ENCODE data around the gene SPATS2L.

Gene SPATS2L

DNA sequence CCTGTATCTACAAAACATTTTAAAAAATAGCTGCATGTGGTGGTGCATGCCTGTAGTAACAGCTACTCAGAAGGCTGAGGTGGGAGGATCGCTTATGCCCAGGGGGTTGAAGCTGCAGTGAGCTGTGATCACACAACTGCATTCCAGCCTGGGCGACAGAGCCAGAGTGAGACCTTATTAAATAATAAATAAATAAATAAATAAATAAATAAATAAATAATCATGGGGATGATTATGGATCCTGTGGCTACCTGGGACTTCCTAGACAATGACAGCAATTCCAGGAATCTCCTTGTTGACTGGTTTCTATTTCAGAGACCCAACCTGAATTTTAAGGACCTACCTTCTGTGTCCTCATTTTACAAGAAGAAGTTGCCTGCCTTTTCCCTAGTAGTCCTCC, 111.9 kb downstream of the SPATS2L start:
- DNase-seq (ENCODE audit: low spot score), result no peak
- ChIA-PET CTCF (interaction anchor here (0.8 kb wide), 1 partner anchor 91 kb away, joined by 5 read pairs; the partner anchor contains the start of gene KCTD18), POLR2A (ENCODE audit: low non-redundant PET) (no interaction called here)
- TF ChIP-seq, protein P1, sequence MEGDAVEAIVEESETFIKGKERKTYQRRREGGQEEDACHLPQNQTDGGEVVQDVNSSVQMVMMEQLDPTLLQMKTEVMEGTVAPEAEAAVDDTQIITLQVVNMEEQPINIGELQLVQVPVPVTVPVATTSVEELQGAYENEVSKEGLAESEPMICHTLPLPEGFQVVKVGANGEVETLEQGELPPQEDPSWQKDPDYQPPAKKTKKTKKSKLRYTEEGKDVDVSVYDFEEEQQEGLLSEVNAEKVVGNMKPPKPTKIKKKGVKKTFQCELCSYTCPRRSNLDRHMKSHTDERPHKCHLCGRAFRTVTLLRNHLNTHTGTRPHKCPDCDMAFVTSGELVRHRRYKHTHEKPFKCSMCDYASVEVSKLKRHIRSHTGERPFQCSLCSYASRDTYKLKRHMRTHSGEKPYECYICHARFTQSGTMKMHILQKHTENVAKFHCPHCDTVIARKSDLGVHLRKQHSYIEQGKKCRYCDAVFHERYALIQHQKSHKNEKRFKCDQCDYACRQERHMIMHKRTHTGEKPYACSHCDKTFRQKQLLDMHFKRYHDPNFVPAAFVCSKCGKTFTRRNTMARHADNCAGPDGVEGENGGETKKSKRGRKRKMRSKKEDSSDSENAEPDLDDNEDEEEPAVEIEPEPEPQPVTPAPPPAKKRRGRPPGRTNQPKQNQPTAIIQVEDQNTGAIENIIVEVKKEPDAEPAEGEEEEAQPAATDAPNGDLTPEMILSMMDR (conservative IDR thresholded peaks at IDR 0.05; ENCODE audit: low read depth), result no peak
- no peak overlapping the region for H3K27ac ChIP-seq

DNA sequence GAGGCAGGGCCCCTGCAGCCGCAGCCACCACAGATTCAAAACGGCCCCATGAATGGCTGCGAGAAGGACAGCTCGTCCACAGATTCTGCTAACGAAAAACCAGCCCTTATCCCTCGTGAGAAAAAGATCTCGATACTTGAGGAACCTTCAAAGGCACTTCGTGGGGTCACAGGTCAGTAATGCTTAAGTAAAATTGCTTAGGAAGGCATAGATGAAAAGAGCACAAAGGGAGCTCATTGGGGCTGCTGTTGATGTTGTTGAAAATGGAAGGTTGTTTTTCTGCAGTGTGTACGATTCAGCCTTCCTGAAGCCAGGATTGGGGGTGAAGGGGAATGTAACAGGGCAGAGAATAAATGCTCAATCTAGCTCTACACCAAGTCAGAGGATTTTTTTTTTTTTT, 112.8 kb downstream of the SPATS2L start:
- H3K27ac ChIP-seq, result no peak overlapping the region
- CTCF ChIA-PET, result interaction anchor here (0.8 kb wide), 1 partner anchor 90 kb away, joined by 5 read pairs; the partner anchor contains the start of gene KCTD18
- DNase-seq (ENCODE audit: low spot score), result no peak
- POLR2A ChIA-PET (ENCODE audit: low non-redundant PET), result no interaction called here
- TF ChIP-seq, protein P1 (conservative IDR thresholded peaks at IDR 0.05; ENCODE audit: low read depth), result no peak

DNA sequence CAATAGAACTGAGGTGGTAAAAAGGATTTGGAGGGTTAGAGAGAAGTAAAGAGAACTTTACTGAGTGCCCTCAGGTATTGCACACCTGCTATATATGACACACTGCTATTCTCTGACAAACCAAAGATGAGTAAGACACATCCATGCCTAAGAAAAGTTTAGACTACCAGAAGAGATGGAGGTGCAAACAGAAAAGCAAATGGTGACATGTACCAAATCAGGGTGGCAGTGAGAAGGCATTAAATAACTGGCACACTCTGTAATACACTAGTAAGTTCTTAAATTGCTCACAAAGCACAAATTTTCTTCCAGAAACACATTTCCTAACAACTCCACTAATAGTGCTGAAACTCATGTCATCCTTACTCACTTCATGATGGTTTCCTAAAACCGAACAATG, 114.8 kb downstream of the SPATS2L start:
- TF ChIP-seq, protein P1 (conservative IDR thresholded peaks at IDR 0.05; ENCODE audit: low read depth), result no peak
- ChIA-PET POLR2A (ENCODE audit: low non-redundant PET) (no interaction called here), CTCF (no interaction called here)
- no peak for DNase-seq (ENCODE audit: low spot score)
- H3K27ac ChIP-seq, result no peak overlapping the region

DNA sequence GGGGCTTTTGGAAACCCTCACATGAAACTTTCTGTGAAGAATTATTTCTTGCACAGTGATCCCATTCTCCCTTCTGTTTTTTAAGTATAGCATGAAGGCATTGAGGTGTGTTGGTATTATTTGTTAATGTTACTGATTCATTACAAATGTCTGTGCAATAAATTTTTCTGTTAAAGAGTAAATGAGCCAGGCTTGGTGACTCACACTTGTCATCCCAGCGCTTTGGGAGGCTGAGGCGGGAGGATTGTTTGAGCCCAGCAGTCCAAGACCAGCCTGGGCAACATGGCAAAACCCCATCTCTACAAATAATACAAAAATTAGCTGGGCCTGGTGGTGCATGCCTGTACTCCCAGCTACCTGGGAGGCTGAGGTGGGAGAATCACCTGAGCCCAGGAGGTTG, 115.6 kb downstream of the SPATS2L start:
- H3K27ac ChIP-seq, result no peak overlapping the region
- TF ChIP-seq, protein P1 (conservative IDR thresholded peaks at IDR 0.05; ENCODE audit: low read depth), result no peak
- ChIA-PET CTCF (no interaction called here), POLR2A (ENCODE audit: low non-redundant PET) (no interaction called here)
- DNase-seq (ENCODE audit: low spot score), result no peak

DNA sequence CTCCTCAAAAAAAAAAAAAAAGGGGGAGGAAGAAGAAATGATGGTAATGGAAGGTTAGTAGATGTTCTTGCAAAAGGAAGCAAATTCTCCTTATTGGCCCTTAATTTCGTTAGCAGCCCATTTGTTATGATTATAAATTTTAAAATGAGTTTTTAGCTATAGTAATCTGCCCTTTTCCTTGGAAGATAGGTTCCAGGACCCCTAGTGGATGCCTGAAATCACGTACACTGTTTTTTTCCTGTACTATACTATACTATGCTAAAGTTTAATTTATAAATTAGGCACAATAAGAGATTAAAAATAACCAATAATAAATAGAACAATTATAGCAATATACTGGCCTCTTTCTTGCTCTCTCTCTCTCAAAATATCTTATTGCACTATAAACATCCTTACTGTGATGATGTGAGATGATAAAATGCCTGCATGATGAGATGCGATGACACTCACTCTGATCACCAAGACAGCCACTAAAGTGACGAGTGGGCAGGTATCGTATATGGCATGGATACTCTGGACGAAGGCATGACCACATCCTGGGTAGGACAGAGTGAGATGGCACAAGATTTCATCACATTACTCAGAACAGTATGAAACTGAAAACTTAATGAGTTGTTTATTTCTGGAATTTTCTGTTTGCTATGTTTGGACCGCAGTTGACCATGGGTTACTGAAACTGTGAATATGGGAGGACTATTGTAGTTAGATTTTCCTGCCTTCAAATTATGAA, 116.2 kb downstream of the SPATS2L start:
- TF ChIP-seq, protein P1 (conservative IDR thresholded peaks at IDR 0.05; ENCODE audit: low read depth), result no peak
- H3K27ac ChIP-seq, result no peak overlapping the region
- POLR2A ChIA-PET (ENCODE audit: low non-redundant PET), result no interaction called here
- DNase-seq (ENCODE audit: low spot score), result no peak
- CTCF ChIA-PET, result no interaction called here

DNA sequence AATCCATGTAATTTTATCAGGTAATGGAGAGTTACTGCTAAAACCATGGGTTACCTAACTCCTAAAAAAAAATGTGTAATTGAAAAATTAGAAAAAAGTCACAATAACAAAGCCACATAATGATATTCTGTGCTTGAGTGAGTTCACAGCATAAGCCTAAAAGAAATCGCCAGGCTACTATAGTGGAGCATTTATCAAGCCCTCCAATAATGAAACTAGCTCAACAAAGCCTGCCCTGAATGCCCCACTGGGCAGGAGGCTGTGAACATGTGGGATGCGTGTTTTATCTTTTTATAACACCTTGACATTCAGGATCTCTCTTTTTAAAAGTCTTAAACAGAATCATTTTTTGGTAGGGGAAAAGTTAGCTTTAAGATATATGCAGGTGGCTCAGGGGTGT, 117.0 kb downstream of the SPATS2L start:
- ChIA-PET POLR2A (ENCODE audit: low non-redundant PET) (no interaction called here), CTCF (interaction anchor here (0.6 kb wide), 1 partner anchor 422 kb away, joined by 4 read pairs; no protein-coding TSS in a partner anchor)
- TF ChIP-seq, protein P1 (conservative IDR thresholded peaks at IDR 0.05; ENCODE audit: low read depth), result no peak
- H3K27ac ChIP-seq, result no peak overlapping the region
- DNase-seq (ENCODE audit: low spot score), result no peak

All from RWPE1 (cell line).